WTC11 (cell line): Measurements from ENCODE around the gene GABRA4. TPM values are rescaled to one million over a fixed set of nuclear protein-coding genes. Genes with fewer than 3 reads are reported as not detected.

Experiments
- ATAC-seq: fragments of 200-7000 bp; cut with Tn5 transposase; 2 replicates; pipeline ENCODE4 v1.10.0; 2021; ENCODE audit warnings: mild to moderate bottlenecking, moderate library complexity
- CTCF ChIA-PET: fragments of 300-600 bp; sonication (Branson Sonifier 250); formaldehyde crosslinking; loops from one replicate; lab custom pipeline; 2021; ENCODE audit warnings: antibody characterized with exemption; lab: Charles Lee
- POLR2A ChIA-PET: fragments of 350-600 bp; sonication (Branson Sonifier 250); formaldehyde crosslinking; loops from one replicate; lab custom pipeline; 2021; ENCODE audit warnings: antibody characterized with exemption; lab: Charles Lee
- DNase-seq: peaks from one replicate; pipeline ENCODE4 v3.0.0; 2021; ENCODE audit warnings: low spot score
- H3K27ac Mint-ChIP-seq: 2 replicates; pipeline ENCODE4 v1.8.0; 2021; ENCODE audit warnings: mixed read lengths
- H3K27me3 Mint-ChIP-seq: 2 replicates; pipeline ENCODE4 v1.8.0; 2021; ENCODE audit warnings: low read depth, mild to moderate bottlenecking, moderate library complexity, mixed read lengths
- H3K36me3 Mint-ChIP-seq: 2 replicates; pipeline ENCODE4 v1.8.0; 2021; ENCODE audit warnings: mixed read lengths
- H3K4me1 Mint-ChIP-seq: 2 replicates; pipeline ENCODE4 v1.8.0; 2022; ENCODE audit warnings: mixed read lengths
- H3K4me3 Mint-ChIP-seq: 2 replicates; pipeline ENCODE4 v1.8.0; 2021; ENCODE audit warnings: mild to moderate bottlenecking, moderate library complexity, mixed read lengths
- H3K9me3 Mint-ChIP-seq: 2 replicates; pipeline ENCODE4 v1.8.0; 2021; ENCODE audit warnings: mixed read lengths
- CREB1 ChIP-seq: sonication (generic); formaldehyde crosslinking; IDR thresholded peaks from 2 replicates; pipeline ENCODE4 v1.8.0; 2023; ENCODE audit warnings: mild to moderate bottlenecking, missing genetic modification reagents
- CREM ChIP-seq: sonication (generic); formaldehyde crosslinking; IDR thresholded peaks from 2 replicates; pipeline ENCODE4 v1.8.1; 2022; ENCODE audit warnings: mild to moderate bottlenecking, missing genetic modification reagents, moderate library complexity
- FOXK1 ChIP-seq: sonication (generic); formaldehyde crosslinking; IDR thresholded peaks from 2 replicates; pipeline ENCODE4 v1.8.0; 2022; ENCODE audit warnings: mild to moderate bottlenecking, moderate library complexity, missing genetic modification reagents
- JAZF1 ChIP-seq: fragments of 250-450 bp; sonication (Bioruptor Pico); IDR thresholded peaks from 2 replicates; pipeline ENCODE4 v1.9.0; 2021; ENCODE audit warnings: moderate library complexity, mild to moderate bottlenecking, inconsistent platforms
- NR2C2 ChIP-seq: sonication (generic); formaldehyde crosslinking; IDR thresholded peaks from 2 replicates; pipeline ENCODE4 v1.8.0; 2022; ENCODE audit warnings: mild to moderate bottlenecking, missing genetic modification reagents
- NR3C1 ChIP-seq: sonication (generic); formaldehyde crosslinking; conservative IDR thresholded peaks from 2 replicates; pipeline ENCODE4 v1.8.1; 2023; ENCODE audit warnings: low read depth, mild to moderate bottlenecking, missing genetic modification reagents
- PRRX2 ChIP-seq: fragments of 250-450 bp; sonication (Bioruptor Pico); IDR thresholded peaks from 2 replicates; pipeline ENCODE4 v1.8.0; 2021; ENCODE audit warnings: mild to moderate bottlenecking
- RORB ChIP-seq: fragments of 250-450 bp; sonication (Bioruptor Pico); IDR thresholded peaks from 2 replicates; pipeline ENCODE4 v1.9.0; 2021; ENCODE audit warnings: mild to moderate bottlenecking
- SMAD4 ChIP-seq: sonication (generic); formaldehyde crosslinking; IDR thresholded peaks from 2 replicates; pipeline ENCODE4 v1.8.0; 2022; ENCODE audit warnings: mild to moderate bottlenecking, missing genetic modification reagents
- SP1 ChIP-seq: sonication (generic); formaldehyde crosslinking; conservative IDR thresholded peaks from 2 replicates; pipeline ENCODE4 v1.8.1; 2022; ENCODE audit warnings: missing genetic modification reagents
- TCF7 ChIP-seq: sonication (generic); formaldehyde crosslinking; IDR thresholded peaks from 2 replicates; pipeline ENCODE4 v1.8.0; 2022; ENCODE audit warnings: mild to moderate bottlenecking, low read depth, missing genetic modification reagents, moderate library complexity
- TEAD1 ChIP-seq: sonication (generic); formaldehyde crosslinking; IDR thresholded peaks from 2 replicates; pipeline ENCODE4 v1.8.0; 2022; ENCODE audit warnings: mild to moderate bottlenecking, missing genetic modification reagents
- ZBTB21 ChIP-seq: sonication (generic); formaldehyde crosslinking; IDR thresholded peaks from 2 replicates; pipeline ENCODE4 v1.8.1; 2023; ENCODE audit warnings: mild to moderate bottlenecking, missing genetic modification reagents, borderline replicate concordance
- ZNF121 ChIP-seq: sonication (generic); formaldehyde crosslinking; IDR thresholded peaks from 2 replicates; pipeline ENCODE4 v1.8.0; 2023; ENCODE audit warnings: missing genetic modification reagents
- ZNF138 ChIP-seq: sonication (generic); formaldehyde crosslinking; conservative IDR thresholded peaks from 2 replicates; pipeline ENCODE4 v1.8.1; 2022; ENCODE audit warnings: mild to moderate bottlenecking, moderate library complexity, missing genetic modification reagents
- ZNF396 ChIP-seq: fragments of 250-450 bp; sonication (Bioruptor Pico); IDR thresholded peaks from 2 replicates; pipeline ENCODE4 v1.8.0; 2021; ENCODE audit warnings: mild to moderate bottlenecking, moderate library complexity, borderline replicate concordance
- ZNF416 ChIP-seq: fragments of 250-450 bp; sonication (Bioruptor Pico); IDR thresholded peaks from 2 replicates; pipeline ENCODE4 v1.9.0; 2021; ENCODE audit warnings: mild to moderate bottlenecking, inconsistent platforms
- ZNF423 ChIP-seq: fragments of 250-450 bp; sonication (Bioruptor Pico); IDR thresholded peaks from 2 replicates; pipeline ENCODE4 v2.1.2; 2022; ENCODE audit warnings: mild to moderate bottlenecking, moderate library complexity
- total RNA-seq: library from RNA; stranded (reverse); gene quantifications from 3 replicates; pipeline ENCODE4 v1.2.3, GENCODE V29; 2021
- TF ChIP-seq, protein P1 (sequence below): fragments of 200-600 bp; IDR thresholded peaks from 2 replicates; pipeline ENCODE4 v1.8.0; 2022; ENCODE audit warnings: antibody characterized with exemption
- TF ChIP-seq, protein P2 (sequence below): sonication (generic); formaldehyde crosslinking; IDR thresholded peaks from 2 replicates; pipeline ENCODE4 v1.8.1; 2022; ENCODE audit warnings: missing genetic modification reagents, borderline replicate concordance
- TF ChIP-seq, protein P3 (sequence below): sonication (generic); formaldehyde crosslinking; IDR thresholded peaks from 2 replicates; pipeline ENCODE4 v1.8.1; 2023; ENCODE audit warnings: mild to moderate bottlenecking, missing genetic modification reagents, borderline replicate concordance
- TF ChIP-seq, protein P4 (sequence below): sonication (generic); formaldehyde crosslinking; IDR thresholded peaks from 2 replicates; pipeline ENCODE4 v1.8.1; 2023; ENCODE audit warnings: mild to moderate bottlenecking, moderate library complexity, missing genetic modification reagents
- TF ChIP-seq, protein P5 (sequence below): sonication (generic); formaldehyde crosslinking; IDR thresholded peaks from 2 replicates; pipeline ENCODE4 v1.8.0; 2022; ENCODE audit warnings: mild to moderate bottlenecking, missing genetic modification reagents
- TF ChIP-seq, protein P6 (sequence below): fragments of 250-450 bp; sonication (Bioruptor Pico); IDR thresholded peaks from 2 replicates; pipeline ENCODE4 v1.8.0; 2021; ENCODE audit warnings: mild to moderate bottlenecking
- TF ChIP-seq, protein P7 (sequence below): sonication (generic); formaldehyde crosslinking; IDR thresholded peaks from 2 replicates; pipeline ENCODE4 v1.8.1; 2023; ENCODE audit warnings: mild to moderate bottlenecking, missing genetic modification reagents, moderate library complexity
- TF ChIP-seq, protein P8 (sequence below): fragments of 250-450 bp; sonication (Bioruptor Pico); IDR thresholded peaks from 2 replicates; pipeline ENCODE4 v1.9.0; 2021; ENCODE audit warnings: mild to moderate bottlenecking

Gene GABRA4
- total RNA-seq, 1 experiment from 2014 or later, result 0.20 TPM

DNA sequence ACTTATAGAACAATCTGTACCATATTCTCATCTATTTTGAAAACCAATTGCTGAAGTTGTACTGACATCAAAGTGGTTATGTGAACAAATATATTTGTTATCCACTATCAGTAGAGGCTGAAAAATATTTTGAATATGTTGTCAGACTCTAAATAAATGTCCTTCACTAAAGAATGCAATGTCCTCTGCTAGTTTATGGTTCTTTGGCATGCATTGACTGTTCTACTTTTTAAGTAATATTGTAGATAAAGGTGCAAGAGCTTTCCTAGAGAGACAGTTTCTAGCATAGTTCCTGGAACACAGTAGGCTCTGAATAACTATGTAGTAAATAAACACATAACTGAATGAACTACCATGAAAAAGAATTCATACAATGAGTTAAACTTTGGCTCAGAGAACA lies 66.2 kb downstream of the GABRA4 start (continued):
- TF ChIP-seq, protein P1, sequence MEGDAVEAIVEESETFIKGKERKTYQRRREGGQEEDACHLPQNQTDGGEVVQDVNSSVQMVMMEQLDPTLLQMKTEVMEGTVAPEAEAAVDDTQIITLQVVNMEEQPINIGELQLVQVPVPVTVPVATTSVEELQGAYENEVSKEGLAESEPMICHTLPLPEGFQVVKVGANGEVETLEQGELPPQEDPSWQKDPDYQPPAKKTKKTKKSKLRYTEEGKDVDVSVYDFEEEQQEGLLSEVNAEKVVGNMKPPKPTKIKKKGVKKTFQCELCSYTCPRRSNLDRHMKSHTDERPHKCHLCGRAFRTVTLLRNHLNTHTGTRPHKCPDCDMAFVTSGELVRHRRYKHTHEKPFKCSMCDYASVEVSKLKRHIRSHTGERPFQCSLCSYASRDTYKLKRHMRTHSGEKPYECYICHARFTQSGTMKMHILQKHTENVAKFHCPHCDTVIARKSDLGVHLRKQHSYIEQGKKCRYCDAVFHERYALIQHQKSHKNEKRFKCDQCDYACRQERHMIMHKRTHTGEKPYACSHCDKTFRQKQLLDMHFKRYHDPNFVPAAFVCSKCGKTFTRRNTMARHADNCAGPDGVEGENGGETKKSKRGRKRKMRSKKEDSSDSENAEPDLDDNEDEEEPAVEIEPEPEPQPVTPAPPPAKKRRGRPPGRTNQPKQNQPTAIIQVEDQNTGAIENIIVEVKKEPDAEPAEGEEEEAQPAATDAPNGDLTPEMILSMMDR, result no peak
- TF ChIP-seq SP1 (CRISPR knock-in tag) (no peak), ZNF138 (CRISPR knock-in tag) (no peak), ZNF396 (no peak), ZNF121 (CRISPR knock-in tag) (no peak), PRRX2 (CRISPR knock-in tag) (no peak), SMAD4 (CRISPR knock-in tag) (no peak)
- TF ChIP-seq, protein P2, sequence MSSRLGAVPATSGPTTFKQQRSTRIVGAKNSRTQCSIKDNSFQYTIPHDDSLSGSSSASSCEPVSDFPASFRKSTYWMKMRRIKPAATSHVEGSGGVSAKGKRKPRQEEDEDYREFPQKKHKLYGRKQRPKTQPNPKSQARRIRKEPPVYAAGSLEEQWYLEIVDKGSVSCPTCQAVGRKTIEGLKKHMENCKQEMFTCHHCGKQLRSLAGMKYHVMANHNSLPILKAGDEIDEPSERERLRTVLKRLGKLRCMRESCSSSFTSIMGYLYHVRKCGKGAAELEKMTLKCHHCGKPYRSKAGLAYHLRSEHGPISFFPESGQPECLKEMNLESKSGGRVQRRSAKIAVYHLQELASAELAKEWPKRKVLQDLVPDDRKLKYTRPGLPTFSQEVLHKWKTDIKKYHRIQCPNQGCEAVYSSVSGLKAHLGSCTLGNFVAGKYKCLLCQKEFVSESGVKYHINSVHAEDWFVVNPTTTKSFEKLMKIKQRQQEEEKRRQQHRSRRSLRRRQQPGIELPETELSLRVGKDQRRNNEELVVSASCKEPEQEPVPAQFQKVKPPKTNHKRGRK (CRISPR knock-in tag), result no peak
- TF ChIP-seq, protein P3, sequence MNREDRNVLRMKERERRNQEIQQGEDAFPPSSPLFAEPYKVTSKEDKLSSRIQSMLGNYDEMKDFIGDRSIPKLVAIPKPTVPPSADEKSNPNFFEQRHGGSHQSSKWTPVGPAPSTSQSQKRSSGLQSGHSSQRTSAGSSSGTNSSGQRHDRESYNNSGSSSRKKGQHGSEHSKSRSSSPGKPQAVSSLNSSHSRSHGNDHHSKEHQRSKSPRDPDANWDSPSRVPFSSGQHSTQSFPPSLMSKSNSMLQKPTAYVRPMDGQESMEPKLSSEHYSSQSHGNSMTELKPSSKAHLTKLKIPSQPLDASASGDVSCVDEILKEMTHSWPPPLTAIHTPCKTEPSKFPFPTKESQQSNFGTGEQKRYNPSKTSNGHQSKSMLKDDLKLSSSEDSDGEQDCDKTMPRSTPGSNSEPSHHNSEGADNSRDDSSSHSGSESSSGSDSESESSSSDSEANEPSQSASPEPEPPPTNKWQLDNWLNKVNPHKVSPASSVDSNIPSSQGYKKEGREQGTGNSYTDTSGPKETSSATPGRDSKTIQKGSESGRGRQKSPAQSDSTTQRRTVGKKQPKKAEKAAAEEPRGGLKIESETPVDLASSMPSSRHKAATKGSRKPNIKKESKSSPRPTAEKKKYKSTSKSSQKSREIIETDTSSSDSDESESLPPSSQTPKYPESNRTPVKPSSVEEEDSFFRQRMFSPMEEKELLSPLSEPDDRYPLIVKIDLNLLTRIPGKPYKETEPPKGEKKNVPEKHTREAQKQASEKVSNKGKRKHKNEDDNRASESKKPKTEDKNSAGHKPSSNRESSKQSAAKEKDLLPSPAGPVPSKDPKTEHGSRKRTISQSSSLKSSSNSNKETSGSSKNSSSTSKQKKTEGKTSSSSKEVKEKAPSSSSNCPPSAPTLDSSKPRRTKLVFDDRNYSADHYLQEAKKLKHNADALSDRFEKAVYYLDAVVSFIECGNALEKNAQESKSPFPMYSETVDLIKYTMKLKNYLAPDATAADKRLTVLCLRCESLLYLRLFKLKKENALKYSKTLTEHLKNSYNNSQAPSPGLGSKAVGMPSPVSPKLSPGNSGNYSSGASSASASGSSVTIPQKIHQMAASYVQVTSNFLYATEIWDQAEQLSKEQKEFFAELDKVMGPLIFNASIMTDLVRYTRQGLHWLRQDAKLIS (CRISPR knock-in tag), result no peak
- TF ChIP-seq, protein P4, sequence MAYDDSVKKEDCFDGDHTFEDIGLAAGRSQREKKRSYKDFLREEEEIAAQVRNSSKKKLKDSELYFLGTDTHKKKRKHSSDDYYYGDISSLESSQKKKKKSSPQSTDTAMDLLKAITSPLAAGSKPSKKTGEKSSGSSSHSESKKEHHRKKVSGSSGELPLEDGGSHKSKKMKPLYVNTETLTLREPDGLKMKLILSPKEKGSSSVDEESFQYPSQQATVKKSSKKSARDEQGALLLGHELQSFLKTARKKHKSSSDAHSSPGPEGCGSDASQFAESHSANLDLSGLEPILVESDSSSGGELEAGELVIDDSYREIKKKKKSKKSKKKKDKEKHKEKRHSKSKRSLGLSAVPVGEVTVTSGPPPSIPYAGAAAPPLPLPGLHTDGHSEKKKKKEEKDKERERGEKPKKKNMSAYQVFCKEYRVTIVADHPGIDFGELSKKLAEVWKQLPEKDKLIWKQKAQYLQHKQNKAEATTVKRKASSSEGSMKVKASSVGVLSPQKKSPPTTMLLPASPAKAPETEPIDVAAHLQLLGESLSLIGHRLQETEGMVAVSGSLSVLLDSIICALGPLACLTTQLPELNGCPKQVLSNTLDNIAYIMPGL (CRISPR knock-in tag), result no peak

DNA sequence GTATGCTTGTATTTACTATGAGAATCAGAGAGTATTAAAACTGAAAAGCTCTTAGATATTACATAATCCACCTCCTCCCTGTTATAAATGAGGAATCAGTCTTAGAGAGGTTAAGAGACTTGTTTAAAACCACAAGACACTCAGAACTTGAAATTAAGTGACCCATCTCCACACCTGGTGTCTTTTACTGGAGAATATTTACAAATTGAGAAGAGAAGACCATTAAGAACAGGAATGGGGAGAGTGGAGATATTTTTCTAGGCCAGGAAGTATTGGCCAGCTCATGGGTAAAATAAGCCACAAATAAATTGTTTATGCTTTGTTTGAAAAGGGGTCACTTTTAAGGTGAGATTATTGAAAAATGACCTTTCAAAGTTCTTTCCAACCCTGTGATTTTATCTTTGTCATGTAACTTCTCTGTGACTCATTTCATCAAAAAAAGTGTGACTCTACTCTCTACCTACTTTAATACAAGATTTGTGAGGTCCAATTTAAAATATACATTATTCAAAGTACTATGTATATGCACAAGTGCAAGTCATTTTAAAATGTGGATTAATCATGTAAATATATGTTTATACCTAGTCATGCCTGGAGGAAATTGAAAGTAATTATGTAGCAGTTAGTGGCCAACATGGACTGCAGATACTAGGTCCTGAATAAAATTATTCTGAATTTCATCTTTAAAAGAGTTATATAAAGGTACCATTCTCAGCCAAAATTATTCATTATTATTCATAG lies 68.4 kb downstream of the GABRA4 start:
- POLR2A ChIA-PET, result no interaction called here
- TF ChIP-seq, protein P5, sequence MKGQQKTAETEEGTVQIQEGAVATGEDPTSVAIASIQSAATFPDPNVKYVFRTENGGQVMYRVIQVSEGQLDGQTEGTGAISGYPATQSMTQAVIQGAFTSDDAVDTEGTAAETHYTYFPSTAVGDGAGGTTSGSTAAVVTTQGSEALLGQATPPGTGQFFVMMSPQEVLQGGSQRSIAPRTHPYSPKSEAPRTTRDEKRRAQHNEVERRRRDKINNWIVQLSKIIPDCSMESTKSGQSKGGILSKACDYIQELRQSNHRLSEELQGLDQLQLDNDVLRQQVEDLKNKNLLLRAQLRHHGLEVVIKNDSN (CRISPR knock-in tag), result no peak
- TF ChIP-seq RORB (CRISPR knock-in tag) (no peak), CREB1 (no peak), NR3C1 (no peak), ZBTB21 (CRISPR knock-in tag) (no peak), JAZF1 (CRISPR knock-in tag) (no peak), FOXK1 (CRISPR knock-in tag) (no peak), NR2C2 (CRISPR knock-in tag) (no peak), TCF7 (CRISPR knock-in tag) (no peak), CREM (no peak), ZNF423 (CRISPR knock-in tag) (no peak), ZNF416 (CRISPR knock-in tag) (no peak), TEAD1 (CRISPR knock-in tag) (no peak)
- TF ChIP-seq, protein P6, sequence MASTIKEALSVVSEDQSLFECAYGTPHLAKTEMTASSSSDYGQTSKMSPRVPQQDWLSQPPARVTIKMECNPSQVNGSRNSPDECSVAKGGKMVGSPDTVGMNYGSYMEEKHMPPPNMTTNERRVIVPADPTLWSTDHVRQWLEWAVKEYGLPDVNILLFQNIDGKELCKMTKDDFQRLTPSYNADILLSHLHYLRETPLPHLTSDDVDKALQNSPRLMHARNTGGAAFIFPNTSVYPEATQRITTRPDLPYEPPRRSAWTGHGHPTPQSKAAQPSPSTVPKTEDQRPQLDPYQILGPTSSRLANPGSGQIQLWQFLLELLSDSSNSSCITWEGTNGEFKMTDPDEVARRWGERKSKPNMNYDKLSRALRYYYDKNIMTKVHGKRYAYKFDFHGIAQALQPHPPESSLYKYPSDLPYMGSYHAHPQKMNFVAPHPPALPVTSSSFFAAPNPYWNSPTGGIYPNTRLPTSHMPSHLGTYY (CRISPR knock-in tag), result no peak
- TF ChIP-seq, protein P7, sequence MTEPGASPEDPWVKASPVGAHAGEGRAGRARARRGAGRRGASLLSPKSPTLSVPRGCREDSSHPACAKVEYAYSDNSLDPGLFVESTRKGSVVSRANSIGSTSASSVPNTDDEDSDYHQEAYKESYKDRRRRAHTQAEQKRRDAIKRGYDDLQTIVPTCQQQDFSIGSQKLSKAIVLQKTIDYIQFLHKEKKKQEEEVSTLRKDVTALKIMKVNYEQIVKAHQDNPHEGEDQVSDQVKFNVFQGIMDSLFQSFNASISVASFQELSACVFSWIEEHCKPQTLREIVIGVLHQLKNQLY, result no peak
- TF ChIP-seq, protein P8, sequence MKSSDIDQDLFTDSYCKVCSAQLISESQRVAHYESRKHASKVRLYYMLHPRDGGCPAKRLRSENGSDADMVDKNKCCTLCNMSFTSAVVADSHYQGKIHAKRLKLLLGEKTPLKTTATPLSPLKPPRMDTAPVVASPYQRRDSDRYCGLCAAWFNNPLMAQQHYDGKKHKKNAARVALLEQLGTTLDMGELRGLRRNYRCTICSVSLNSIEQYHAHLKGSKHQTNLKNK, result no peak

More for the DNA sequence above, 68.4 kb downstream of the GABRA4 start:
- CTCF ChIA-PET, result no interaction called here
- H3K36me3 Mint-ChIP-seq, result no peaks in the 10 kb centered on the region
- no peak overlapping the region for H3K4me3 Mint-ChIP-seq
- H3K9me3 Mint-ChIP-seq, result no peaks in the 10 kb centered on the region
- no peak overlapping the region for H3K27ac Mint-ChIP-seq
- DNase-seq (no peak), ATAC-seq (no peak)
- H3K4me1 Mint-ChIP-seq, result no peaks in the 10 kb centered on the region
- H3K27me3 Mint-ChIP-seq, result peaks cover 3% of the 10 kb centered on the region; the same call in 1 of the 2 replicates
